Measurements from ENCODE around the gene WDR36. TPM values are rescaled to one million over a fixed set of nuclear protein-coding genes. Genes with fewer than 3 reads are reported as not detected.

The WDR36 gene
- total and polyA plus RNA-seq, 2 of the 8 experiments (the other 6 are each of a cell fraction or from before 2014, with no cell fraction given): 9.3 to 41.8 TPM

DNA sequence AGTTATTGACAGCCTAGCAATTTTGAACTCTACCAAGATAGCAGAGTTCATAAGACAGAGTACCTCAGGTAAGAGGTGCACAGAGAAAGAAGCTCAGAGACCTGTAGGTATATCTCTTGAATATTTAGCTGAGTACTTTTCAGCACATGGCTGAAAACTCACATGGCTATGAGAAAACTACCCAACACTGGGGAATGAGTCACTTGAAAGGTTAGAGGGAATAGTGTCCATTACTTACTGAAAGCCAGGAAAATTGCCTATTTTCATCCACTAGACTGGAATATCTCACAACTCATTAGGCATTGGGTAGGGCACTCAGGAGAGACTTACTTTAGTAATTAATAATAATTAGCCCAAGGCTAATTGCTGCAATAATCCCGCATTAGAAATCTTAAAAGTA, 12.3 kb upstream of the WDR36 start:
- TF ChIP-seq, protein P1, sequence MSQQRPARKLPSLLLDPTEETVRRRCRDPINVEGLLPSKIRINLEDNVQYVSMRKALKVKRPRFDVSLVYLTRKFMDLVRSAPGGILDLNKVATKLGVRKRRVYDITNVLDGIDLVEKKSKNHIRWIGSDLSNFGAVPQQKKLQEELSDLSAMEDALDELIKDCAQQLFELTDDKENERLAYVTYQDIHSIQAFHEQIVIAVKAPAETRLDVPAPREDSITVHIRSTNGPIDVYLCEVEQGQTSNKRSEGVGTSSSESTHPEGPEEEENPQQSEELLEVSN (IDR thresholded peaks at IDR 0.05): no peak
- TF ChIP-seq, protein P2, sequence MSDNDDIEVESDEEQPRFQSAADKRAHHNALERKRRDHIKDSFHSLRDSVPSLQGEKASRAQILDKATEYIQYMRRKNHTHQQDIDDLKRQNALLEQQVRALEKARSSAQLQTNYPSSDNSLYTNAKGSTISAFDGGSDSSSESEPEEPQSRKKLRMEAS (IDR thresholded peaks at IDR 0.05): no peak
- TF ChIP-seq TCF12 (IDR thresholded peaks at IDR 0.05; ENCODE audit: low read depth, low read length): no peak
- no peak for TF ChIP-seq EGR1 (IDR thresholded peaks at IDR 0.05; ENCODE audit: borderline replicate concordance, low read depth, low read length)
- Histone ChIP-seq H3K9me3 (ENCODE audit: insufficient read depth in 2 of 2, low read depth in 1 of 2, low read length in 1 of 2) (no peaks in the 10 kb centered on the region), H2AK5ac (ENCODE audit: low read depth, low read length) (no peak overlapping the region), H4K20me1 (replicated peaks in 1 of 2; ENCODE audit: control insufficient read depth in 1 of 2, insufficient read depth in 2 of 2, low read length in 2 of 2) (no peaks in the 10 kb centered on the region), H3K9ac (replicated peaks in 1 of 4; ENCODE audit: extremely low read depth in 1 of 4, low read depth in 3 of 4, low read length in 3 of 4) (no peak overlapping the region), H3K56ac (replicated peaks; ENCODE audit: insufficient read length, low read depth, low read length) (no peak overlapping the region), H3K27me3 (replicated peaks in 1 of 4; ENCODE audit: control insufficient read depth in 3 of 4, extremely low read depth in 1 of 4, insufficient read depth in 3 of 4, low read length in 3 of 4) (no peaks in the 10 kb centered on the region; a peak in 1 of 7 replicates), H3K4me1 (replicated peaks in 1 of 4; ENCODE audit: control insufficient read depth in 3 of 4, insufficient read depth in 4 of 4, low read length in 3 of 4) (no peaks in the 10 kb centered on the region), H3K79me1 (ENCODE audit: low read depth, low read length) (no peaks in the 10 kb centered on the region), H3K23ac (ENCODE audit: insufficient read length) (no peak overlapping the region), H2BK120ac (replicated peaks; ENCODE audit: low read depth, low read length) (no peak overlapping the region), H2BK15ac (ENCODE audit: low read length) (no peak overlapping the region), H3K18ac (ENCODE audit: extremely low read depth, low read length) (no peak overlapping the region), H4K8ac (ENCODE audit: extremely low read depth, insufficient read depth, low read length) (no peak overlapping the region), H3K14ac (ENCODE audit: insufficient read length) (no peak overlapping the region), H2AFZ (ENCODE audit: low read length) (no peak overlapping the region), H3K4me3 (ENCODE audit: extremely low read depth in 1 of 4, insufficient read depth in 2 of 4, low read depth in 3 of 4, low read length in 4 of 4) (no peak overlapping the region), H2BK12ac (ENCODE audit: low read depth, low read length) (no peak overlapping the region), H4K5ac (ENCODE audit: insufficient read length, low read depth, low read length) (no peak overlapping the region), H4K91ac (replicated peaks; ENCODE audit: insufficient read length, low read length) (no peak overlapping the region), H3K27ac (ENCODE audit: low read depth, low read length) (no peak overlapping the region), H3K36me3 (ENCODE audit: control insufficient read depth in 2 of 4, insufficient read depth in 4 of 4, low read length in 3 of 4) (no peaks in the 10 kb centered on the region), H2BK20ac (ENCODE audit: low read length) (no peak overlapping the region), H3K23me2 (ENCODE audit: low read depth, low read length) (no peaks in the 10 kb centered on the region), H2BK5ac (ENCODE audit: low read depth, low read length) (no peak overlapping the region), H3K79me2 (ENCODE audit: control insufficient read depth in 1 of 2, insufficient read depth in 2 of 2, low read length in 2 of 2) (no peaks in the 10 kb centered on the region), H3K4me2 (ENCODE audit: insufficient read depth in 1 of 2, low read depth in 2 of 2, low read length in 2 of 2) (no peak overlapping the region), H3K4ac (replicated peaks; ENCODE audit: insufficient read length, low read depth, low read length) (no peak overlapping the region)
- POLR2A ChIA-PET (ENCODE audit: partially characterized antibody): no interaction called here
- FAIRE-seq (no peak), DNase-seq (ENCODE audit: low read depth in 1 of 2, low spot score in 2 of 2) (no peak)
- WGBS, 2 experiments (ENCODE audit: extremely low coverage in 1 of 2, insufficient coverage in 1 of 2, insufficient read length in 1 of 2, insufficient replicate concordance in 2 of 2, low coverage in 1 of 2, low lambda C conversion rate in 2 of 2, missing lambda C conversion rate in 1 of 2): 89% methylated on average over 1 of the region's 1 CpG; no CpG with 5 or more reads in 1 of the 2 experiments
- CTCF ChIA-PET (ENCODE audit: partially characterized antibody): no interaction called here
